Lower lobe of right lung (tissue), 2 donors: Measurements from ENCODE around the gene CELF2. TPM values are rescaled to one million over a fixed set of nuclear protein-coding genes. Genes with fewer than 3 reads are reported as not detected.
A peak's percentile ranks its signal among the peaks of the same experiment; 100 is the strongest.

Experiments
- ATAC-seq, 2 donors: fragments of 200-7000 bp; cut with Tn5 transposase; one replicate each; pipeline ENCODE4 v1.9.1; 2020 to 2022; ENCODE audit warnings: mild to moderate bottlenecking in 2 of 2, moderate library complexity in 2 of 2
- DNase-seq: peaks from one replicate; pipeline ENCODE4 v3.0.0-alpha.2; 2020
- H3K27ac ChIP-seq: fragments of 200-600 bp; one replicate; pipeline ENCODE4 v1.8.0; 2022
- H3K27me3 ChIP-seq: fragments of 200-600 bp; one replicate; pipeline ENCODE4 v1.8.0; 2022; ENCODE audit warnings: low read depth
- H3K36me3 ChIP-seq: fragments of 200-600 bp; one replicate; pipeline ENCODE4 v1.8.0; 2022; ENCODE audit warnings: mild to moderate bottlenecking
- H3K4me1 ChIP-seq: fragments of 200-600 bp; one replicate; pipeline ENCODE4 v1.8.0; 2022
- H3K4me3 ChIP-seq: fragments of 200-600 bp; one replicate; pipeline ENCODE4 v1.8.0; 2022; ENCODE audit warnings: mild to moderate bottlenecking
- H3K9me3 ChIP-seq: fragments of 200-600 bp; one replicate; pipeline ENCODE4 v1.8.0; 2022
- CTCF ChIP-seq: fragments of 200-600 bp; IDR thresholded peaks from one replicate; pipeline ENCODE4 v1.8.0; 2022; ENCODE audit warnings: antibody characterized with exemption, mild to moderate bottlenecking
- intact Hi-C: fragments of 100-400 bp; cut with DNase I; formaldehyde crosslinking; loops from one replicate; pipeline ENCODE4 v1.11.0; 2022
- long read RNA-seq: library from polyadenylated mRNA; unstranded; transcript quantifications from one replicate; pipeline ENCODE4 v2.0.0, GENCODE V29; 2021
- total RNA-seq: library from RNA; stranded (reverse); fragmentation: NEBNext Ultra II Directional; extraction: Animal tissue kit (Norgen Biotek cat#: 25700); gene quantifications from one replicate; pipeline ENCODE4 v1.2.1, GENCODE V29; 2021
- donor health status: DM: no; HTN: yes; CAD: no; lungs with severe emphysema.

CELF2 gene
- total RNA-seq, result 106 TPM
- long read RNA-seq, full-length matches to known transcripts, result 10 of 179 reads
- long read RNA-seq, partial matches to known transcripts, result 38 of 179 reads
- long read RNA-seq, other reads (novel, unspliced or antisense), result 131 of 179 reads

DNA sequence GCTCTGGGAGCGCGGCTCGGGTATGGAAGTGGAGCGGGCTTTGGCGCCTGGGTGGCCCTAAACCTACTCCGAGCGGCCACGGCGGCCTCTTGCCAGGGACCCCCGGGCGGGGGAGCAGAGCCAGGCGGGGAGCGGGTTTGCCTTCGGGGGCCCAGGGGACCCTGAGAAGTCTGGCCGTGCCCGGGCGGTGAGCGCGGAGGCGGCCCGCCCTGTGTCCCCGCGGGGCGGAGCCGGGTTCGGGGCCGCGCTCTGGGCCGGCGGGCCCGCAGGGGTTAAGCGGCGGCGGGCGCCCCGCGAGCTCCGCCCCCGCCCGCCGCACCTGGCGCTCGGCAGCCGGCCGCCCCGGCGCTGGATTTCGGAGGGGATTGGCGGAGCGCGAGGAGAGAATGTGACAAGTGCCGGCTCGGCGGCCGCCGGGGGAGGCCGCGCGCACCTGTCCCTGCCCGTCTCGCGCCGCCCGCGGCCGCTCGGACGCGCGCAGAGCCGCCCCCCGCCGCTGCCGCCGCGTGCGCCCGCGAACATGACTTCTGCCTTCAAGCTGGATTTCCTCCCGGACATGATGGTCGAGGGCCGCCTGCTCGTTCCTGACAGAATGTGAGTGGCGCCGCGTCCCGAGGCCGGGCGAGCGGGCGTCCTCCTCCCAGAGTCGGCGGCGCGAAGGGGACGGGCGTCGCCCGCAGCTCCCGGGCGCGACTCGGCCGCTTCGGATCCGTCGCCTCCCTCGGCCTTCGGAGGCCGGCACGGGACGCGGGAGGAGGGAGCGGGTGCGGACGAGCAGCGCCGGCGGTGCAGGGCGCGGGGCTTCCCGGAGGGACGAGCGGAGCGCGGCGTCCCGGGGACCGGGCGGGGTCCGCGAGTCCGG lies at the start of gene CELF2:
Gene CELF2 (plus strand): TSS at position 303 of the 862 bp plus-strand sequence. CDS start 218 bp downstream, at position 521.
- peaks cover 4% of the 10 kb centered on the region for H3K27me3 ChIP-seq
- ATAC-seq (peak; percentile 89 to 93), DNase-seq (peak; percentile 85)
- peak within 1 kb of the TSS; percentile 90 for H3K27ac ChIP-seq
- no peak for TF ChIP-seq CTCF
- intact Hi-C loops, result no loop called here
- H3K4me3 ChIP-seq, result peak within 1 kb of the TSS; percentile 59
- no peaks in the 10 kb centered on the region for H3K36me3 ChIP-seq
- H3K9me3 ChIP-seq, result no peaks in the 10 kb centered on the region
- peaks cover 36% of the 10 kb centered on the region for H3K4me1 ChIP-seq

DNA sequence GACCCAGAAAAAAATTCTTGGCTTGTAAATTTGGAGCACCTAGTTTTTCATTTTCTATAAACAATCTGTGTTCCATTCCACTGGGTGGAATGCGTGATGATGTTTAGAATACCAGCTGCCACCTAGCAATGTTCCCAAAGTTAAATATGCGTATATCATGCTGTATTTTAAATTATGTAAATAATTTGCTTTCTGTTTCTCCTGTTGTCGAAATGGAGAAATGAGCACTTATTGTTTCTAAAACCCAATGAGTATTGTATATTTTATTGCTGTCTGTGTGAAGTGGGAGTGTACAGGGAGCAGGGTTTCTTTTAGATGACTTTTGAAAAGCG lies 49.4 kb upstream of the CELF2 start:
- Histone ChIP-seq H3K9me3 (no peaks in the 10 kb centered on the region), H3K36me3 (no peaks in the 10 kb centered on the region), H3K4me3 (no peak overlapping the region), H3K27me3 (no peaks in the 10 kb centered on the region), H3K27ac (no peak overlapping the region), H3K4me1 (no peaks in the 10 kb centered on the region)
- no peak for ATAC-seq
- intact Hi-C loops, result no loop called here
- DNase-seq, result no peak
- TF ChIP-seq CTCF, result no peak

- Histone ChIP-seq H3K9me3 (no peaks in the 10 kb centered on the region), H3K36me3 (no peaks in the 10 kb centered on the region), H3K4me3 (no peak overlapping the region), H3K27me3 (no peaks in the 10 kb centered on the region), H3K27ac (no peak overlapping the region), H3K4me1 (no peaks in the 10 kb centered on the region)
- no peak for DNase-seq
- intact Hi-C loops, result no loop called here
- no peak for ATAC-seq
- no peak for TF ChIP-seq CTCF
These were observed 44.4 kb upstream of the CELF2 start for GRCh38 chr10:10973310-10973709.

- Histone ChIP-seq H3K9me3 (no peaks in the 10 kb centered on the region), H3K27ac (no peak overlapping the region), H3K4me1 (no peaks in the 10 kb centered on the region), H3K27me3 (no peaks in the 10 kb centered on the region), H3K4me3 (no peak overlapping the region), H3K36me3 (no peaks in the 10 kb centered on the region)
- intact Hi-C loops, result no loop called here
- DNase-seq, result no peak
- ATAC-seq, result no peak
- TF ChIP-seq CTCF, result no peak
These were observed 42.0 kb upstream of the CELF2 start for GRCh38 chr10:10975647-10976046.

DNA sequence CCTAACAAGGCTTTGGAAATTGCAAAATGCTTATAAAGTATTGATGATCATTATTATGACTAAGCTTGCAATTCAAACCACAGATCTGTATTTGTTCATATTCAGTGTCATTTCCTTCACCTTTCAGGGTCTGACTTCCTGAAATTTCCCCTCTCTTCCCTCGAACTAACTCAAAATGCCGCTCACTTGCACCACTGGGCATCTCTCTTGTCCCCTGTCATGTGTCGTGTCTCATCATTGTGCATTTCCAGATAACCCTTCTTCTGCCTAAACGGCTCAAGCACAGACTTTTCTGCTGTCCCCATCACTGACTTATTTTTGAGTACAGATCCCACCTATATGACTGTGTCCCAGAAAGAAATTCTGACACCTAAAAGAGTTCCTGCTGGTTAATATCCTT lies 41.0 kb upstream of the CELF2 start:
- intact Hi-C loops, result no loop called here
- ATAC-seq (no peak), DNase-seq (no peak)
- no peak overlapping the region for H3K27ac ChIP-seq
- no peaks in the 10 kb centered on the region for H3K9me3 ChIP-seq
- no peak for TF ChIP-seq CTCF
- H3K36me3 ChIP-seq, result no peaks in the 10 kb centered on the region
- no peaks in the 10 kb centered on the region for H3K4me1 ChIP-seq
- H3K4me3 ChIP-seq, result no peak overlapping the region
- H3K27me3 ChIP-seq, result no peaks in the 10 kb centered on the region
